ENCODE results near the gene ISLR. TPM values are rescaled to one million over a fixed set of nuclear protein-coding genes. Genes with fewer than 3 reads are reported as not detected.
A peak's percentile ranks its signal among the peaks of the same experiment; 100 is the strongest.

The ISLR gene
- total RNA-seq, 2 donors from 2014 or later: not detected

DNA sequence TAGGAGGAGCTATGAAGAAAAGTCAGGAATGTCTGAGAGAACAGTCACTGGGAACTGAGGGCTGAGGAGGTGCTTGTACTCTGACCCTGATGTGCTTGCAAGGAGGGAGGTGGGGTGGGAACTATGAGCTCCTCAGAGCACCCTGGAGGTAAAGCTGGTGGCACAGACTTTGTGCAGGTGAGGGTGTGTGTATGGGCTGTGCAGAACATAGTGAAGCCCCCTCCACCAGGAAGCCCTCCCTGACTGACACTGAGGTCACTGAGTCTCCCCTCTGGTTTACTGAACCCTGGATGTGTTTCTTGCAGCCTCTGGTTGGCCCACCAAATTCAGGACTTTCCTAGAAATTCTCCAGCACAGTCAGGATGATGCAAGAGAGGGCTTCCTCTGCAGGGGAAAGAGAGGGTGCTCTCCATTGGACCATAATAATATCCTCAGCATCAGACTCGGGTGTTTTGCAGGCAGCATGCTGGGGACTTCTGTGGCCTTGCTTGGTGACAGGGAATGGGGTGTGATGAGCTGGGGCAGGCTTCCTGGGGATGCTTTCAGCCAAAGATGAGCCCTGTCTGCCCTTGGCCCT, 1.5 kb upstream of the ISLR start:
- Mint-ChIP-seq H3K9me3 (no peaks in the 10 kb centered on the region), H3K4me1 (ENCODE audit: low read depth in 2 of 2) (no peaks in the 10 kb centered on the region), H3K4me3 (no peak overlapping the region), H3K36me3 (no peaks in the 10 kb centered on the region), H3K27ac (no peak overlapping the region), H3K27me3 (peaks cover 8 to 9% of the 10 kb centered on the region in 2 donors)
- no peak for DNase-seq (ENCODE audit: low spot score)
- ATAC-seq: no peak

DNA sequence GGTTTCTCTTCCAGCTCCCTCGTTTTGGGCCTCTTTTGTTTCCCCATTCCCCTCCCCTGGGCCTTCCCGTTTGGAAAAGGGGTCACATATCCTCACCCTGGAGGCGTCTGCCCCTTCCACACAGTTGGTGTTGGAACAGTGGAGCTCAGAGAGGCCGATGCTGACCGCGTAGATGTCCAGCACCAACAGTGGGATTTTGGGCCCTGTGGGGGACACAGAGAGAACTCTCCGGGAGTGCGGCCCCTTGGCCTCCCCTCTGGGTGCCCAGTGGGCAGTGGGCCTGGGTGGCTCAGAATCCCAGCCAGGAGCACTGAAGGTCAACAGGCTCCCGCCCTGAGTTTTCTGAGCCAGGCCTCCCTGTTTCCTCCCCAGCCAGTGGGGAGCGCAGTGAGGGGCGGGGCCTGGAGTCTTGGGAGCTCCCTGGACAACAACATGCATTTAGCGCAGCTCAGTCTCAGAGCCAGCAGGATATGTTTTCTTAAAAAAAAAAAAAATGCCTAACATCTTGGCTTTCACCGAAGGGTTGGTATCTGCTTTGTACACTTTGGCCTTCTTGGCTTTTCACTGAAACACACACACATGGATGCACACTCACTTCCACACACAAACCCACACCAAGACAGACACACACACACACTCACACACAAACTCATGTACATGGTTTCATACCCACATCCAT, 670 bp upstream of the ISLR start:
- ATAC-seq (no peak), DNase-seq (ENCODE audit: low spot score) (no peak)
- H3K27ac Mint-ChIP-seq: no peak overlapping the region
- H3K27me3 Mint-ChIP-seq: peaks cover 8 to 9% of the 10 kb centered on the region in 2 donors
- H3K4me3 Mint-ChIP-seq: no peak overlapping the region
- no peaks in the 10 kb centered on the region for H3K4me1 Mint-ChIP-seq (ENCODE audit: low read depth in 2 of 2)
- H3K9me3 Mint-ChIP-seq: no peaks in the 10 kb centered on the region
- H3K36me3 Mint-ChIP-seq: no peaks in the 10 kb centered on the region

GRCh38 chr15:74174219-74174957, 878 bp downstream of the ISLR start:
- Mint-ChIP-seq H3K9me3 (no peaks in the 10 kb centered on the region), H3K4me1 (ENCODE audit: low read depth in 2 of 2) (no peaks in the 10 kb centered on the region), H3K27me3 (peaks cover 5 to 8% of the 10 kb centered on the region in 2 donors), H3K36me3 (no peaks in the 10 kb centered on the region), H3K27ac (no peak overlapping the region), H3K4me3 (no peak overlapping the region)
- no peak for DNase-seq (ENCODE audit: low spot score)
- no peak for ATAC-seq

DNA sequence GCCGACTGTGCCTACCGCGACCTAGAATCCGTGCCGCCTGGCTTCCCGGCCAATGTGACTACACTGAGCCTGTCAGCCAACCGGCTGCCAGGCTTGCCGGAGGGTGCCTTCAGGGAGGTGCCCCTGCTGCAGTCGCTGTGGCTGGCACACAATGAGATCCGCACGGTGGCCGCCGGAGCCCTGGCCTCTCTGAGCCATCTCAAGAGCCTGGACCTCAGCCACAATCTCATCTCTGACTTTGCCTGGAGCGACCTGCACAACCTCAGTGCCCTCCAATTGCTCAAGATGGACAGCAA, 1.4 kb downstream of the ISLR start:
- ATAC-seq: no peak
- no peaks in the 10 kb centered on the region for H3K4me1 Mint-ChIP-seq (ENCODE audit: low read depth in 2 of 2)
- no peak for DNase-seq (ENCODE audit: low spot score)
- peaks cover 5 to 8% of the 10 kb centered on the region in 2 donors for H3K27me3 Mint-ChIP-seq
- H3K4me3 Mint-ChIP-seq: no peak overlapping the region
- no peaks in the 10 kb centered on the region for H3K9me3 Mint-ChIP-seq
- no peaks in the 10 kb centered on the region for H3K36me3 Mint-ChIP-seq
- H3K27ac Mint-ChIP-seq: no peak overlapping the region

- DNase-seq (ENCODE audit: low spot score) (no peak), ATAC-seq (peak in 1 of 2 donors; percentile 7)
- H3K27me3 Mint-ChIP-seq: peaks cover 2 to 5% of the 10 kb centered on the region in 2 donors
- no peaks in the 10 kb centered on the region for H3K4me1 Mint-ChIP-seq (ENCODE audit: low read depth in 2 of 2)
- H3K27ac Mint-ChIP-seq: no peak overlapping the region
- no peaks in the 10 kb centered on the region for H3K36me3 Mint-ChIP-seq
- no peaks in the 10 kb centered on the region for H3K9me3 Mint-ChIP-seq
- H3K4me3 Mint-ChIP-seq: no peak overlapping the region
Measured at GRCh38 chr15:74175271-74176191, 2.0 kb downstream of the ISLR start.

GRCh38 chr15:74176262-74177214, 3.0 kb downstream of the ISLR start:
- Mint-ChIP-seq H3K27ac (no peak overlapping the region), H3K27me3 (peaks cover 0 to 5% of the 10 kb centered on the region in 2 donors), H3K9me3 (no peaks in the 10 kb centered on the region), H3K4me3 (no peak overlapping the region), H3K4me1 (ENCODE audit: low read depth in 2 of 2) (no peaks in the 10 kb centered on the region), H3K36me3 (no peaks in the 10 kb centered on the region)
- DNase-seq (ENCODE audit: low spot score): no peak
- no peak for ATAC-seq

- no peaks in the 10 kb centered on the region for H3K36me3 Mint-ChIP-seq
- ATAC-seq (no peak), DNase-seq (ENCODE audit: low spot score) (no peak)
- no peak overlapping the region for H3K4me3 Mint-ChIP-seq
- H3K27me3 Mint-ChIP-seq: peaks cover 0 to 5% of the 10 kb centered on the region in 2 donors
- H3K27ac Mint-ChIP-seq: no peak overlapping the region
- H3K4me1 Mint-ChIP-seq (ENCODE audit: low read depth in 2 of 2): no peaks in the 10 kb centered on the region
- no peaks in the 10 kb centered on the region for H3K9me3 Mint-ChIP-seq
Measured at GRCh38 chr15:74178326-74179100, 5.0 kb downstream of the ISLR start.

DNA sequence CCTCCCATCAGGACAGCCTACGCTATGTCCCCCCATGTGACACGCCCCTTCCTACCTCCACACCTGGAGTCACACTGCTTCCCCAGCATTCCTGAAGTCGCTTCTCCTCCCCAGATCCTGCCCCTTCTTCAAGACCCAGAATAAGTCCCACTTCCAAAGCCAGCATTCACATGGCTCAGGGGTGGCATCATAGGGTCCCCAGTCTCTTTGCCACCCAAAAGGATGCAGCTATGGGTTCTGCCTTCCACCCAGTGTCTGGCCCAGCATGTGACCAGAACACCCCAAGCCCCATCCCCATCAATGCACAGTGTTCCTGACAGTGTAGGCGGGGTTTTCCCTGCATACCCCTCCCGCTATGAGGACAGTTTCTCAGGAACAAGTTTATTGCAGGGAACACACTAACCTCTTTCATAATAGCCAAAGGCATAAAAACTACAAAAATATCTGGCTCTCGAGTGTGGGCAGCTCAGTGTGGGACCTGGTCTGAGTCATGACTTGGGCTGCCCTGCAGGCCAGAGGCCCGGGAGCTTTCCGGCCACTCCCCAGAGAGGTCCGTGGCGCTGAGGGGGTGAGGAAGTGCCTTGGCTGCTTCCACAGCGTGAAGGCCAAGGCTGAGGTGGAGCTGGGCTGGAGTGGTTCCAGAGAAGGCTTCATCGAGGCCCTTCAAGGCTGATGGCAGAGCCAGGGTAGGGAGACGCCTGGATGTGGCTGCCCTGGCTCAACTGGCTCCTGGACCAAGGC, 5.8 kb downstream of the ISLR start:
- ATAC-seq: no peak
- Mint-ChIP-seq H3K27me3 (peaks cover 0 to 5% of the 10 kb centered on the region in 2 donors), H3K27ac (no peak overlapping the region), H3K36me3 (no peaks in the 10 kb centered on the region), H3K4me3 (no peak overlapping the region), H3K9me3 (no peaks in the 10 kb centered on the region), H3K4me1 (ENCODE audit: low read depth in 2 of 2) (no peaks in the 10 kb centered on the region)
- no peak for DNase-seq (ENCODE audit: low spot score)

- Mint-ChIP-seq H3K4me1 (ENCODE audit: low read depth in 2 of 2) (no peaks in the 10 kb centered on the region), H3K27ac (no peak overlapping the region), H3K27me3 (peaks cover 0 to 5% of the 10 kb centered on the region in 2 donors), H3K4me3 (no peak overlapping the region), H3K9me3 (no peaks in the 10 kb centered on the region), H3K36me3 (no peaks in the 10 kb centered on the region)
- ATAC-seq: no peak
- no peak for DNase-seq (ENCODE audit: low spot score)
Measured at GRCh38 chr15:74179983-74180880, 6.7 kb downstream of the ISLR start.

DNA sequence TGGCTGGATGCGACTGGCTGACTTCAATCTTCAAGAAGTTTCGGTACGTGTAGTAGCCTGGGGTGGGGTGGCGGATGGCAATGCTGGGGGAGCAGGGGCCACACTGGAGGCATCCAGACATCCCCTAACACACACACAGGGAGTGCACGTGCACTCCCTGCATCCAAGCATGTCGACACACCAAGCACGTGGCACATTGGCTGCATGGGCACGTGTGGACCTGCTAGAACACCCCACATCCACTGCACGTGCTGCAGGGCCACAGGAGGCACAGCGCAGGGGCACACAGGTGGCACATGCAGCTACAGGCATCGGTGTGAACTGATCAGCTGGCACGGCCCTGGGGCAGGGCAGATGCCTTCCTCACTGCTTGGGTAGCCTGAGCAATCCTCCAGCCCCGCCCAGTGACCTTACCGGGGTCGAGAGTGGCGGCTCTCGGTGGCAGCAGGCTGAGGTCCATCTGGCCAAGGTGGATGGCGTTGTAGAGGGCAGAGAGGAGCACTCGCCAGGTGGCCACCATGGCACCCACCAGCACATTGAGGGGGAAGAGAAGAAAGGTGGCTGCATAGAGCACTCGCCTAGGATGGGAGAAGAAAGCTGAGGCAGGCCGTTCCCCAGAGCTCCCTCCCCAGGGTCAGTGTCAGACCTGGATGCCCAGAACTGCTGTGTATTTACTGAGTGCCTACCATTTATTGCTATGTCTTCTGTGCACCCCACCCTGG, 7.5 kb downstream of the ISLR start:
- Mint-ChIP-seq H3K9me3 (no peaks in the 10 kb centered on the region), H3K36me3 (no peaks in the 10 kb centered on the region), H3K4me3 (no peak overlapping the region), H3K4me1 (ENCODE audit: low read depth in 2 of 2) (no peaks in the 10 kb centered on the region), H3K27ac (no peak overlapping the region), H3K27me3 (peaks cover 0 to 5% of the 10 kb centered on the region in 2 donors)
- DNase-seq (ENCODE audit: low spot score) (no peak), ATAC-seq (no peak)

- H3K9me3 Mint-ChIP-seq: no peaks in the 10 kb centered on the region
- no peak overlapping the region for H3K27ac Mint-ChIP-seq
- no peaks in the 10 kb centered on the region for H3K4me1 Mint-ChIP-seq (ENCODE audit: low read depth in 2 of 2)
- peaks cover 0 to 5% of the 10 kb centered on the region in 2 donors for H3K27me3 Mint-ChIP-seq
- ATAC-seq (no peak), DNase-seq (ENCODE audit: low spot score) (no peak)
- no peak overlapping the region for H3K4me3 Mint-ChIP-seq
- no peaks in the 10 kb centered on the region for H3K36me3 Mint-ChIP-seq
Measured at GRCh38 chr15:74182131-74182530, 8.6 kb downstream of the ISLR start.
